Measurements from ENCODE around the gene RASIP1.

RASIP1 gene

DNA sequence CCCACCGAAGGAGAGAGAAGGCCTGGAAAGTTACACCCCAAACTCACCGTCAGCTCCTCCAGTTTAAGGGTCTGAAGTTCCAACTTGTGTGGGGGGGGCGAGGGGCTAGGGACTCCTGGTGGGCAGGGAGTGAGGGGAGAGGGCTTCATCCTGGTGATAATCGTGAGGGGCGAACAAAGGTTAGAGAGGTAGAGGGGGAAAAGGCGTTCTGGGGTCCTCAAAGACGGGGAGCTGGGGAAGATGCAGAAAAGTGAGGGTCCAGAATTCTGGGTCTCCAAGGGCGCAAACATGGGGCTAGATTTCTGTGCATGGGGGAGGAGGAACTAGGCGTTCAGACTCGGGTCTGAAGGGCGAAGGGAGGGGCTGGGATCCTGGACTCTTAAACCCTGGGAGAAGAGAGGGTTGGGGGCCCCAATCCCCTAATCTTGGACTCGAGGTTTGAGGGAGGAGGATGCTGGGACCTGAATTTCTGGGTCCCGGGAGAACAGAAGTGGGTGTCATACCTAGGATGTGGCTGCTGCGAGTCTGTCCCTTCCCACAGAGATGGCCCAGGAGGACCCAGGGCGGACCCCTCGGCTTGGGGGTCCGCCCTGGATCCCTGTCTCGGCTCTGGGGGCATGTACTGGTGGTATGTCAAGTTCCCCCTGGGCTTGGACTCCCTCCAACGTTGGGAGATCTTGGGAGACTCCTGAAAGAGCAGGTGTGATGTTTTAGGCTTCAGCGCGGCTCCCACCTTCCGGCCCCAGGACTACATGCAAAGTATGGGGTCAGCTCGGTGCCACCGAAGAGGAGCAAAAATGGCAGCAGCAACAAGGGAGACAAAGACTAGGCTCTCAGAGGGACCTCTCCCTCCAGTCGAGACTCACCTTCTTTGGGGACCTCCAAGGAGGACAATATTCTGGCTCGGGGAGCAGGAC is 25.4 kb downstream of the RASIP1 start:
- no peak for TF ChIP-seq CTCF (IDR thresholded peaks at IDR 0.05; ENCODE audit: insufficient read depth, low read length, poor library complexity, severe bottlenecking)
- Histone ChIP-seq H3K27me3 (replicated peaks; ENCODE audit: control insufficient read depth, insufficient read depth, low read length) (no peaks in the 10 kb centered on the region), H3K36me3 (ENCODE audit: control insufficient read depth, insufficient read depth, low read length) (no peaks in the 10 kb centered on the region), H3K4me3 (replicated peaks; ENCODE audit: low read depth, low read length) (peak overlapping the region; percentile 70)
- DNase-seq (ENCODE audit: extremely low read depth, insufficient read length), result no peak

- peak overlapping the region; percentile 87 for H3K4me3 ChIP-seq (replicated peaks; ENCODE audit: low read depth, low read length)
- no peaks in the 10 kb centered on the region for H3K27me3 ChIP-seq (replicated peaks; ENCODE audit: control insufficient read depth, insufficient read depth, low read length)
- DNase-seq (ENCODE audit: extremely low read depth, insufficient read length), result peak; percentile 100
- TF ChIP-seq CTCF (IDR thresholded peaks at IDR 0.05; ENCODE audit: insufficient read depth, low read length, poor library complexity, severe bottlenecking), result peak; percentile 0
- no peaks in the 10 kb centered on the region for H3K36me3 ChIP-seq (ENCODE audit: control insufficient read depth, insufficient read depth, low read length)
Measured at GRCh38 chr19:48713864-48714755, 26.3 kb downstream of the RASIP1 start.

GRCh38 chr19:48713041-48713863 is 27.2 kb downstream of the RASIP1 start:
- no peaks in the 10 kb centered on the region for H3K36me3 ChIP-seq (ENCODE audit: control insufficient read depth, insufficient read depth, low read length)
- no peak for TF ChIP-seq CTCF (IDR thresholded peaks at IDR 0.05; ENCODE audit: insufficient read depth, low read length, poor library complexity, severe bottlenecking)
- no peak for DNase-seq (ENCODE audit: extremely low read depth, insufficient read length)
- H3K27me3 ChIP-seq (replicated peaks; ENCODE audit: control insufficient read depth, insufficient read depth, low read length), result no peaks in the 10 kb centered on the region
- H3K4me3 ChIP-seq (replicated peaks; ENCODE audit: low read depth, low read length), result peak overlapping the region; percentile 87

- no peak for DNase-seq (ENCODE audit: extremely low read depth, insufficient read length)
- Histone ChIP-seq H3K27me3 (replicated peaks; ENCODE audit: control insufficient read depth, insufficient read depth, low read length) (no peaks in the 10 kb centered on the region), H3K36me3 (ENCODE audit: control insufficient read depth, insufficient read depth, low read length) (no peaks in the 10 kb centered on the region), H3K4me3 (replicated peaks; ENCODE audit: low read depth, low read length) (no peak overlapping the region)
- TF ChIP-seq CTCF (IDR thresholded peaks at IDR 0.05; ENCODE audit: insufficient read depth, low read length, poor library complexity, severe bottlenecking), result no peak
Measured at GRCh38 chr19:48711106-48711662, 29.2 kb downstream of the RASIP1 start.

GRCh38 chr19:48708471-48708870 is 31.9 kb downstream of the RASIP1 start:
- Histone ChIP-seq H3K27me3 (replicated peaks; ENCODE audit: control insufficient read depth, insufficient read depth, low read length) (no peaks in the 10 kb centered on the region), H3K4me3 (replicated peaks; ENCODE audit: low read depth, low read length) (no peak overlapping the region), H3K36me3 (ENCODE audit: control insufficient read depth, insufficient read depth, low read length) (no peaks in the 10 kb centered on the region)
- TF ChIP-seq CTCF (IDR thresholded peaks at IDR 0.05; ENCODE audit: insufficient read depth, low read length, poor library complexity, severe bottlenecking), result no peak
- DNase-seq (ENCODE audit: extremely low read depth, insufficient read length), result no peak

Data from GM06990 (cell line).